AG04449 (cell line): ENCODE measurements around the gene FZR1.

Source experiments
- CTCF ChIA-PET: fragments of 350-600 bp; formaldehyde crosslinking; extraction: SDS; loops from one replicate; lab custom pipeline; 2021; ENCODE audit warnings: antibody characterized with exemption; lab: Yijun Ruan, JAX
- POLR2A ChIA-PET: fragments of 400-600, 350-600 bp; formaldehyde crosslinking; extraction: SDS; loops from one replicate; lab custom pipeline; 2020; ENCODE audit warnings: antibody characterized with exemption, inconsistent platforms; lab: Yijun Ruan, JAX
- DNase-seq: peaks from one replicate; pipeline ENCODE4 v3.0.0-alpha.2; 2010; ENCODE audit warnings: low read depth, low spot score
- H3K4me3 ChIP-seq: 2 replicates; pipeline ENCODE4 v1.5.1; 2011; ENCODE audit warnings: low read depth, mild to moderate bottlenecking, control low read depth, low read length
- TF ChIP-seq, protein P1 (sequence below): IDR thresholded peaks from one replicate; pipeline ENCODE4 v1.5.1; 2011; ENCODE audit warnings: mild to moderate bottlenecking, moderate library complexity, low read length, control low read depth, inconsistent platforms; ENCODE audit not compliant: insufficient read depth; ENCODE audit errors: missing control alignments

The FZR1 gene

DNA sequence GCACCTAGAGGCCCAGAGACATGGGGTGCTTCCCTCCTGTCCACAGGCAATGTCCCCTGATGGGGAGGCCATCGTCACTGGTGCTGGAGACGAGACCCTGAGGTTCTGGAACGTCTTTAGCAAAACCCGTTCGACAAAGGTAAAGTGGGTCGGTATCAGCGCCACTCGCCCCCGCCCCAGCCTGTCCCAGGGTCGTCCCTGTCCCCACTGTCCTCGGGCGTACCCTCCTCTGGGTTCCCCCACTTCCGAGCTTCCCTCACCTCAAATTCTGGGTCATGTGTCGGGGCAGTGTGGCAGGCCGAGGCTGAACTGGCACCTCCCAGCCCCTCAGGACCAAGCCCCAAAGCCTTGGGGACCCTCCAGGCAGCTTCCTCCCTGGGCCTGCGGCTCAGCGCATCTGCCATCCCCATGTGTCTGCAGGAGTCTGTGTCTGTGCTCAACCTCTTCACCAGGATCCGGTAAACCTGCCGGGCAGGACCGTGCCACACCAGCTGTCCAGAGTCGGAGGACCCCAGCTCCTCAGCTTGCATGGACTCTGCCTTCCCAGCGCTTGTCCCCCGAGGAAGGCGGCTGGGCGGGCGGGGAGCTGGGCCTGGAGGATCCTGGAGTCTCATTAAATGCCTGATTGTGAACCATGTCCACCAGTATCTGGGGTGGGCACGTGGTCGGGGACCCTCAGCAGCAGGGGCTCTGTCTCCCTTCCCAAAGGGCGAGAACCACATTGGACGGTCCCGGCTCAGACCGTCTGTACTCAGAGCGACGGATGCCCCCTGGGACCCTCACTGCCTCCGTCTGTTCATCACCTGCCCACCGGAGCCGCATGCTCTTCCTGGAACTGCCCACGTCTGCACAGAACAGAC lies 28.5 kb downstream of the FZR1 start:
- DNase-seq, result no peak
- no peak overlapping the region for H3K4me3 ChIP-seq
- POLR2A ChIA-PET, result no interaction called here
- TF ChIP-seq, protein P1, sequence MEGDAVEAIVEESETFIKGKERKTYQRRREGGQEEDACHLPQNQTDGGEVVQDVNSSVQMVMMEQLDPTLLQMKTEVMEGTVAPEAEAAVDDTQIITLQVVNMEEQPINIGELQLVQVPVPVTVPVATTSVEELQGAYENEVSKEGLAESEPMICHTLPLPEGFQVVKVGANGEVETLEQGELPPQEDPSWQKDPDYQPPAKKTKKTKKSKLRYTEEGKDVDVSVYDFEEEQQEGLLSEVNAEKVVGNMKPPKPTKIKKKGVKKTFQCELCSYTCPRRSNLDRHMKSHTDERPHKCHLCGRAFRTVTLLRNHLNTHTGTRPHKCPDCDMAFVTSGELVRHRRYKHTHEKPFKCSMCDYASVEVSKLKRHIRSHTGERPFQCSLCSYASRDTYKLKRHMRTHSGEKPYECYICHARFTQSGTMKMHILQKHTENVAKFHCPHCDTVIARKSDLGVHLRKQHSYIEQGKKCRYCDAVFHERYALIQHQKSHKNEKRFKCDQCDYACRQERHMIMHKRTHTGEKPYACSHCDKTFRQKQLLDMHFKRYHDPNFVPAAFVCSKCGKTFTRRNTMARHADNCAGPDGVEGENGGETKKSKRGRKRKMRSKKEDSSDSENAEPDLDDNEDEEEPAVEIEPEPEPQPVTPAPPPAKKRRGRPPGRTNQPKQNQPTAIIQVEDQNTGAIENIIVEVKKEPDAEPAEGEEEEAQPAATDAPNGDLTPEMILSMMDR, result no peak
- CTCF ChIA-PET, result no interaction called here

DNA sequence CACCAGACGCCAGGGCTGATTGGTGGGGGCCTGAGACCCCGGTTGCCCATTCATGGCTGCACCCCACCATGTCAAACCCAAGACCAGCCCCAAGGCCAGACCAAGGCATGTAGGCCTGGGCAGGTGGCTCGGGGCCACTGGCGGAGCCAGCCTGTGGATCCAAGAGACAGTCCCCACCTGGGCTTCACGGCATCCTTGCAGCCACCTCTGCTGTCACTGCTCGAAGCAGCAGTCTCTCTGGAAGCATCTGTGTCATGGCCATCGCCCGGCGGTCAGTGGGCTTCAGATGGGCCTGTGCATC lies 29.1 kb downstream of the FZR1 start:
- ChIA-PET POLR2A (no interaction called here), CTCF (interaction anchor here (1.0 kb wide), 1 partner anchor 13 kb away, joined by 3 read pairs; no protein-coding TSS in a partner anchor)
- no peak for DNase-seq
- no peak overlapping the region for H3K4me3 ChIP-seq
- TF ChIP-seq, protein P1, result no peak

DNA sequence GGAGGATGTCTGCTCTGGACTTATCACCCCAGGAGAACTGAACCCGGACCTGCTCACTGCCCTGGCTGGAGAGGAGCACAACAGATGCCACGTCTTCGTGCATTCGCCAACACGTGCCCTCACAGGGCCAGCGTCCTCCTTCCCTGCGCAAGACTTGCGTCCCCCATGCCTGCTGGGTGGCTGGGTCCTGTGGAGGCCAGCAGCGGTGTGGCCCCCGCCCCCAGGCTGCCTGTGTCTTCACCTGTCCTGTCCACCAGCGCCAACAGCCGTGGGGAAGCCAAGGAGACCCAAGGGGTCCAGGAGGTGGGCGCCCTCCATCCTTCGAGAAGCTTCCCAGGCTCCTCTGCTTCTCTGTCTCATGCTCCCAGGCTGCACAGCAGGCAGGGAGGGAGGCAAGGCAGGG lies 29.5 kb downstream of the FZR1 start:
- H3K4me3 ChIP-seq, result no peak overlapping the region
- TF ChIP-seq, protein P1, result no peak
- no peak for DNase-seq
- ChIA-PET POLR2A (no interaction called here), CTCF (interaction anchor here (1.0 to 2.7 kb wide), 2 partner anchors 10 to 13 kb away, joined by 3 to 22 read pairs; no protein-coding TSS in a partner anchor)

DNA sequence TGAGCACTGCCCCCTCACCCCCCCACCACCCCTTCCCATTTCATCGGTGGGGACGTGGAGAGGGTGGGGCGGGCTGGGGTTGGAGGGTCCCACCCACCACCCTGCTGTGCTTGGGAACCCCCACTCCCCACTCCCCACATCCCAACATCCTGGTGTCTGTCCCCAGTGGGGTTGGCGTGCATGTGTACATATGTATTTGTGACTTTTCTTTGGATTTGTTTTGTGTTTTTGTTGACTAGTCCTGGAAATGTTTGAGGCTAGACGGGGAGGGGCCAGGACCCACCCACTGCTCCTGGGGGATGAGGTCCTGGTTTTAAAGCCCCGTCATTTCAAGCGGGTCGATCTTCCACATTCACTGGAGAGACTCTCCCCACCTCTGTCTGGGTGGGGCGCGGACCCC lies 29.9 kb downstream of the FZR1 start:
- no peak overlapping the region for H3K4me3 ChIP-seq
- TF ChIP-seq, protein P1, result no peak
- DNase-seq, result no peak
- POLR2A ChIA-PET, result no interaction called here
- CTCF ChIA-PET, result interaction anchor here (1.0 to 2.7 kb wide), 2 partner anchors 10 to 12 kb away, joined by 3 to 22 read pairs; no protein-coding TSS in a partner anchor

DNA sequence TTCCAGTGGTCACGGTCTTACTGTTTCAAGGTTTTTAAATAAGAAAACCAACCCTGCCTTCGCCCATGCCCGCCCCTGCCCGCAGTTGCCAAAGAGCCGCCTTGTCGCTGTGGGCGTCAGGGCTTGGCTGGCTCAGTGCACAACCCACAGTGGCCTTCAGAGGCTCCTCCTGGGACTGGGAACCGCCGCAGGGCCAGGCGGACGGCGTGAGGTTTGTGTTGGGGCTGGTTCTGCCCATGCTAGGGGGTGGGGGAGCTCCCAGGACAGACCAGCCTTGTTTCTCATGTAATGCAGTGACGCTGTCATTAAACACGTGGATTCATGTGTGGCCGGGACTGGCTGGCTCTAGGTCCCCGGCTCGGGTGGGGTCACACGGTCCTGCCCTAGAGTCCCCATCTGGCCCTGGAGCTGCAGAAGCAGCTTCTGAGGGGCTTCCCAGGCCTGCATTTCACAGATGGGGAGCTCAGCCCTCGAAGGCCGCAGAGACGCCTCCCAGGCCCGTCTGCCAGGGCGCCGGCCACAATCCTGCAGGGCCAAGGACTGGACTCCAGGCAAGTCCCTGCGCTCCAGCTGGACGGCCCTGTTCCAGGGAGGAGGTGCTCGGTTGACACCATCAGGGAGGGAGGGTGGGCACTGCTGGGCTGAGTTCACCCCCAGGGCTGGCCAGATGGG lies 30.5 kb downstream of the FZR1 start:
- POLR2A ChIA-PET, result no interaction called here
- CTCF ChIA-PET, result interaction anchor here (1.0 to 2.7 kb wide), 2 partner anchors 9 to 12 kb away, joined by 3 to 22 read pairs; no protein-coding TSS in a partner anchor
- TF ChIP-seq, protein P1, result no peak
- H3K4me3 ChIP-seq, result no peak overlapping the region
- DNase-seq, result no peak

DNA sequence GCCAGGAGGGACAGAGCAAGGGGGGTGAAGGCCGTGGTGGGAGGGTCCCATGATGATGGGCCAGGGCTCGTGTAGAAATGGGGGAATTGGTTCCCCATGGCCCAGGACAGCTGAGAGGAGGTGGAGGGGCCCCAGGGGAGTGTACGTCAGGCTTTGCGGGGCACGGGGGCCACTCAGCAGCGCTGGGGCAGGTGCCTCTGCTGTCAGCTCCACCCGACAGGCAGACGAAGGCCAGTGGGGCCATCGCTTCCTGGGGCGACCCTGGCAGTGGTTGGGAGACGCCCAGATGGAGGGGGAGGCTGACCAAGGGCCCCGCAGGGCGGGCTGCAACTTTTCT lies 31.0 kb downstream of the FZR1 start:
- ChIA-PET POLR2A (no interaction called here), CTCF (interaction anchor here (2.7 kb wide), 1 partner anchor 9 kb away, joined by 22 read pairs; no protein-coding TSS in a partner anchor)
- H3K4me3 ChIP-seq, result no peak overlapping the region
- no peak for DNase-seq
- TF ChIP-seq, protein P1, result no peak
